Measurements from ENCODE around the gene VMP1.

DNA sequence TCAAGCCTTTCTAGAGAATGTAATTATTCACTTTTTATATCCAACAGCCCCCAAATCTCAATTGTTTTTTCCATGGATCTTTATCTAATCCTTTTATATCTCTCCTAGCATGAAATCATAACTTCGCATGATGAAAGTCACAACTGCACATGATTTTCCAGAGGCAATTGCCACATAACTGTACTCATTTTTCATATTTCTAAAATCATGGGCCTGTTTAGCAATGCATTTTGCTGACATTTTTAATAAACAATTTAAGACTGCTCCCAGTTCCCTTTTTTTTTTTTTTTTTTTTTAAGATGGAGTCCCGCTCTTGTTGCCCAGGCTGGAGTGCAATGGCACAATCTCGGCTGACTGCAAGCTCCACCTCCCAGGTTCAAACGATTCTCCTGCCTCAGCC lies 83.5 kb downstream of the VMP1 start:
- TF ChIP-seq, protein P1, sequence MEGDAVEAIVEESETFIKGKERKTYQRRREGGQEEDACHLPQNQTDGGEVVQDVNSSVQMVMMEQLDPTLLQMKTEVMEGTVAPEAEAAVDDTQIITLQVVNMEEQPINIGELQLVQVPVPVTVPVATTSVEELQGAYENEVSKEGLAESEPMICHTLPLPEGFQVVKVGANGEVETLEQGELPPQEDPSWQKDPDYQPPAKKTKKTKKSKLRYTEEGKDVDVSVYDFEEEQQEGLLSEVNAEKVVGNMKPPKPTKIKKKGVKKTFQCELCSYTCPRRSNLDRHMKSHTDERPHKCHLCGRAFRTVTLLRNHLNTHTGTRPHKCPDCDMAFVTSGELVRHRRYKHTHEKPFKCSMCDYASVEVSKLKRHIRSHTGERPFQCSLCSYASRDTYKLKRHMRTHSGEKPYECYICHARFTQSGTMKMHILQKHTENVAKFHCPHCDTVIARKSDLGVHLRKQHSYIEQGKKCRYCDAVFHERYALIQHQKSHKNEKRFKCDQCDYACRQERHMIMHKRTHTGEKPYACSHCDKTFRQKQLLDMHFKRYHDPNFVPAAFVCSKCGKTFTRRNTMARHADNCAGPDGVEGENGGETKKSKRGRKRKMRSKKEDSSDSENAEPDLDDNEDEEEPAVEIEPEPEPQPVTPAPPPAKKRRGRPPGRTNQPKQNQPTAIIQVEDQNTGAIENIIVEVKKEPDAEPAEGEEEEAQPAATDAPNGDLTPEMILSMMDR (IDR thresholded peaks at IDR 0.05; ENCODE audit: insufficient read depth, low read length), result no peak
- TF ChIP-seq GABPA (IDR thresholded peaks at IDR 0.05; ENCODE audit: low read depth), result no peak
- TF ChIP-seq, protein P2, sequence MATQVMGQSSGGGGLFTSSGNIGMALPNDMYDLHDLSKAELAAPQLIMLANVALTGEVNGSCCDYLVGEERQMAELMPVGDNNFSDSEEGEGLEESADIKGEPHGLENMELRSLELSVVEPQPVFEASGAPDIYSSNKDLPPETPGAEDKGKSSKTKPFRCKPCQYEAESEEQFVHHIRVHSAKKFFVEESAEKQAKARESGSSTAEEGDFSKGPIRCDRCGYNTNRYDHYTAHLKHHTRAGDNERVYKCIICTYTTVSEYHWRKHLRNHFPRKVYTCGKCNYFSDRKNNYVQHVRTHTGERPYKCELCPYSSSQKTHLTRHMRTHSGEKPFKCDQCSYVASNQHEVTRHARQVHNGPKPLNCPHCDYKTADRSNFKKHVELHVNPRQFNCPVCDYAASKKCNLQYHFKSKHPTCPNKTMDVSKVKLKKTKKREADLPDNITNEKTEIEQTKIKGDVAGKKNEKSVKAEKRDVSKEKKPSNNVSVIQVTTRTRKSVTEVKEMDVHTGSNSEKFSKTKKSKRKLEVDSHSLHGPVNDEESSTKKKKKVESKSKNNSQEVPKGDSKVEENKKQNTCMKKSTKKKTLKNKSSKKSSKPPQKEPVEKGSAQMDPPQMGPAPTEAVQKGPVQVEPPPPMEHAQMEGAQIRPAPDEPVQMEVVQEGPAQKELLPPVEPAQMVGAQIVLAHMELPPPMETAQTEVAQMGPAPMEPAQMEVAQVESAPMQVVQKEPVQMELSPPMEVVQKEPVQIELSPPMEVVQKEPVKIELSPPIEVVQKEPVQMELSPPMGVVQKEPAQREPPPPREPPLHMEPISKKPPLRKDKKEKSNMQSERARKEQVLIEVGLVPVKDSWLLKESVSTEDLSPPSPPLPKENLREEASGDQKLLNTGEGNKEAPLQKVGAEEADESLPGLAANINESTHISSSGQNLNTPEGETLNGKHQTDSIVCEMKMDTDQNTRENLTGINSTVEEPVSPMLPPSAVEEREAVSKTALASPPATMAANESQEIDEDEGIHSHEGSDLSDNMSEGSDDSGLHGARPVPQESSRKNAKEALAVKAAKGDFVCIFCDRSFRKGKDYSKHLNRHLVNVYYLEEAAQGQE (IDR thresholded peaks at IDR 0.05; ENCODE audit: insufficient replicate concordance, low read depth), result no peak
- peak; percentile 70 for TF ChIP-seq SPI1 (IDR thresholded peaks at IDR 0.05; ENCODE audit: borderline replicate concordance, low read depth)
